Measurements from ENCODE around the gene TPPP3. TPM values are rescaled to one million over a fixed set of nuclear protein-coding genes. Genes with fewer than 3 reads are reported as not detected.
A peak's percentile ranks its signal among the peaks of the same experiment; 100 is the strongest.

Gene TPPP3
- total RNA-seq, 4 donors from 2014 or later: 32.0 to 116 (median 41.3) TPM

DNA sequence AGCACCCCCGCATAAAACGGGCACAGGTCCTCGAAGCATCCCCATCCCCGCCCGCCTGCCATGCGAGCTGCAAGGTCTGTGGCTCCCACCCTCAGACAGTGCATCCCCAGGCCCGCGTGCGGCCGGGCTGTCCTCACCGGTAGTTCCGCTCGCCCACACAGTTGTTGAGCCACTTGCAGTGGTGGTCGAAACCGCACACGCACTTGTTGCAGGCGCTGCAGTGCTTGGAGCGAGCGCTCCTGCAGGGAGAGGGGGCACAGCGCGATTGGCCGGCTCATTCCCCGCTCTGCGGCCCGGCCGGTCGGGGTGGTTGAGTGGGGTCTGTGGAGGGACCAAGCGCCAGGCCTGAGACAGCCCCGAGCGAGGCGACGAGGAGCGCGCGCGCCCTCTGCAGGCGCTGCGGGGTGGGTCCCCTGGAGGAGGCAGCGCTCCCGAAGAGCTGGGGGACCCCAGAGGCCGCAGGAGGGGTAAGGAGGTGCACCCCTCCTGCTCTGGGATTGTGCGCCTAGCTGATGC, 6.0 kb upstream of the TPPP3 start:
- peaks cover 37 to 58% (median 52%) of the 10 kb centered on the region in 4 donors for H3K4me1 ChIP-seq
- H3K4me3 ChIP-seq: peak overlapping the region; percentile 10 to 25 (median 18)
- peaks cover 0 to 7% (median 0%) of the 10 kb centered on the region in 4 donors for H3K36me3 ChIP-seq
- DNase-seq (ENCODE audit: extremely low spot score): no peak
- H3K27me3 ChIP-seq: no peaks in the 10 kb centered on the region
- H3K27ac ChIP-seq (replicated peaks in 1 of 4): no peak overlapping the region
- H3K9me3 ChIP-seq: no peaks in the 10 kb centered on the region
- intact Hi-C loops (cut with DNase I): no loop called here
- WGBS: 26% methylated on average over 28 of the region's 42 CpGs
- TF ChIP-seq POLR2A (IDR thresholded peaks at IDR 0.05; ENCODE audit: low read depth) (no peak), POLR2AphosphoS5 (IDR thresholded peaks at IDR 0.05) (no peak), CTCF (IDR thresholded peaks at IDR 0.05) (peak; percentile 77 to 89 (median 89)), EP300 (IDR thresholded peaks at IDR 0.05) (no peak)

DNA sequence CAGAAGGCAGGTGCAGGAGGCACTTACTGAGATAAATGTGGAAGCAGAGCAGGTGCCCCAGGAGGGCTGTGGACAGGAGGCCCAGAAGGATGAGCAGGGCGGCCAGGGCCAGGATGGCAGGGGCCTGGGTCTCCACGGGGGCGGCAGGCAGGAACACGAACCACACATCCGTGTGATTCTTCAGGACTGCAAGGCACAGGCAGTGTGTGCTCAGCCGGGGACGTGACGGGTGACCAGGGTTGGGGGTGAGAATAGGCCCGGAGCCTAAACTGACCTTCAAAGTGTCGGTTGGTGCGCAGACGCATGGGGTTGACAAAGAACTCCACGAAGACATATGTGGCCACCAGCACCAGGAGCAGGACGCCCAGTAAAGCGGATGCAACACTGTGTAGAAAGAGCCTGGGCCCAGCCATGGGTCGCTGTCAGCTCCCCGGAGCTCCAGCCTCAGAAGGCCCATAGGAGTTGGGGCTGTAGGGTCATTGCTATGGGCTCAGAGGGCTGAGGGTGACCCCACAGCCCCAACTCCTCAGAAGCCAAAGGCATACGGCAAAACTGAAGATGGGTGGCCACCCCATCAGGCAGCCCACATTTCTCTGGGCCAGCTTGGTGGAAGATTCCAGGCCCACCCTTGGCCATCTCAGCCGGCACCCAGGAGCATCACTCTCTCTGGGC, 5.4 kb upstream of the TPPP3 start:
- 89% methylated on average over 19 of the region's 19 CpGs for WGBS
- TF ChIP-seq POLR2A (IDR thresholded peaks at IDR 0.05; ENCODE audit: low read depth) (no peak), POLR2AphosphoS5 (IDR thresholded peaks at IDR 0.05) (no peak)
- Histone ChIP-seq H3K4me3 (peak overlapping the region in 1 of 4 donors; percentile 25), H3K36me3 (peaks cover 0 to 1% (median 0%) of the 10 kb centered on the region in 4 donors), H3K27ac (replicated peaks in 1 of 4) (no peak overlapping the region), H3K27me3 (no peaks in the 10 kb centered on the region), H3K9me3 (no peaks in the 10 kb centered on the region), H3K4me1 (peaks cover 43 to 64% (median 58%) of the 10 kb centered on the region in 4 donors)
- intact Hi-C loops (cut with DNase I): no loop called here
- no peak for DNase-seq (ENCODE audit: extremely low spot score)

- no peak for TF ChIP-seq POLR2AphosphoS5 (IDR thresholded peaks at IDR 0.05)
- no peak for TF ChIP-seq CTCF (IDR thresholded peaks at IDR 0.05)
- no peak for TF ChIP-seq POLR2A (IDR thresholded peaks at IDR 0.05; ENCODE audit: low read depth)
- no peak for TF ChIP-seq EP300 (IDR thresholded peaks at IDR 0.05)
- Histone ChIP-seq H3K36me3 (no peaks in the 10 kb centered on the region), H3K27ac (replicated peaks in 1 of 4) (peak overlapping the region; percentile 11 to 81 (median 54)), H3K4me1 (peaks cover 48 to 70% (median 64%) of the 10 kb centered on the region in 4 donors), H3K27me3 (no peaks in the 10 kb centered on the region), H3K4me3 (no peak overlapping the region), H3K9me3 (no peaks in the 10 kb centered on the region)
- DNase-seq (ENCODE audit: extremely low spot score): no peak
- intact Hi-C loops (cut with DNase I): no loop called here
- WGBS: 91% methylated on average over 18 of the region's 22 CpGs
Measured at GRCh38 chr16:67397812-67398545, 4.7 kb upstream of the TPPP3 start.

DNA sequence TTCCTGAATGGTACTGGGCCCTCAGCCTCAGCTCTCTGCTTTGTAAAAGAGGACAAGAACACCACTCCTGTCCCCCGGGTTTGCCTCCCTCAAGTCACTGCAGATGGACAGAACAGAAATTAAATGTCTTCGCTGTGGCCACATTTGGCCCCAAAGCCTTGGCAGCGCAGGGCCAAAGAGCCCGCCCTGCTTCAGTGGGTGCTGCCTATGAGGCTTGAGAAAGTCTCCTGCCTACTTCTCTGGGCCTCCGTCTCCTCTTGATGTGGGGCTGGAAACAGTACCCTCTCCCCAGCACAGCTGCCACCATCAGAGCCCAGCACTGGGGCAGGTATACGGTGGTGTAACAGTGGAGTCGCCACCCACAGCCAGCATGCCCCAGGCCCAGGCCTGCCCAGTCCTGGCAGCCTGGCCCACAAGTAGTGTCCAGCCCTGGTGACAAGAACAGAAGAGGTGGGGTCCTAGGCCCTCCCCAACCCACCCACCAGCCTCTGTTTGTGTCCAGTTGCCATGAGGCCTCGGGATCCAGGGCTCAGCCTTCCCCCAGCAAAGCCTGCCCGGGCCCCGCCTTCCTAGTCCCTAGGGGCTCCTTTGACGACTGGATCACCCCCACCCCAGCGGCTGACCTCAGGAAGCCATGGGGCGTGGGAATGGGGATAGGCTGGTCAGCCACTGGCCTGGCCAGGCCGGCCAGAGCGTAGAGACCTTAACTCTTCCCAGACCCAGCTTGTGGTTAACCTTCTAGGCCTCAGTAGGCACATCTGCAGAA, 3.9 kb upstream of the TPPP3 start:
- no peak for DNase-seq (ENCODE audit: extremely low spot score)
- H3K4me1 ChIP-seq: peaks cover 56 to 78% (median 72%) of the 10 kb centered on the region in 4 donors
- no peaks in the 10 kb centered on the region for H3K36me3 ChIP-seq
- H3K27me3 ChIP-seq: no peaks in the 10 kb centered on the region
- H3K9me3 ChIP-seq: no peaks in the 10 kb centered on the region
- peak overlapping the region; percentile 80 to 88 (median 81) for H3K27ac ChIP-seq (replicated peaks in 1 of 4)
- no peak overlapping the region for H3K4me3 ChIP-seq
- intact Hi-C loops (cut with DNase I): no loop called here
- WGBS: 69% methylated on average over 10 of the region's 15 CpGs
- TF ChIP-seq EP300 (IDR thresholded peaks at IDR 0.05): no peak
- no peak for TF ChIP-seq POLR2A (IDR thresholded peaks at IDR 0.05; ENCODE audit: low read depth)
- TF ChIP-seq CTCF (IDR thresholded peaks at IDR 0.05): no peak
- TF ChIP-seq POLR2AphosphoS5 (IDR thresholded peaks at IDR 0.05): no peak

All from esophagus muscularis mucosa (tissue), 4 donors.